Measurements from ENCODE around the gene ATP11A.
"Not testable (repeated sequence)": the region's sequence is repeated elsewhere in the genome, so short reads cannot be mapped to it uniquely, and the experiment has no call there.

Gene ATP11A

GRCh38 chr13:112826565-112826964 lies 136.7 kb downstream of the ATP11A start:
- DNase-seq = no peak

- DNase-seq = no peak
These were observed 138.4 kb downstream of the ATP11A start for GRCh38 chr13:112828082-112828699.

GRCh38 chr13:112828756-112829155 lies 138.9 kb downstream of the ATP11A start:
- no peak for DNase-seq

GRCh38 chr13:112831196-112831595 lies 141.4 kb downstream of the ATP11A start:
- no peak for DNase-seq

GRCh38 chr13:112831801-112832200 lies 142.0 kb downstream of the ATP11A start:
- no peak for DNase-seq

GRCh38 chr13:112832811-112833210 lies 143.0 kb downstream of the ATP11A start:
- DNase-seq = no peak

- DNase-seq = no peak
These were observed 143.9 kb downstream of the ATP11A start for GRCh38 chr13:112833551-112834257.

GRCh38 chr13:112835344-112835743 lies 145.5 kb downstream of the ATP11A start:
- no peak for DNase-seq

- DNase-seq = no peak
These were observed 146.0 kb downstream of the ATP11A start for GRCh38 chr13:112835796-112836195.

GRCh38 chr13:112836940-112837339 lies 147.1 kb downstream of the ATP11A start:
- no peak for DNase-seq

- DNase-seq = no peak
These were observed 147.7 kb downstream of the ATP11A start for GRCh38 chr13:112837371-112838037.

GRCh38 chr13:112838038-112838841 lies 148.4 kb downstream of the ATP11A start:
- DNase-seq = no peak

GRCh38 chr13:112838842-112839117 lies 148.9 kb downstream of the ATP11A start:
- DNase-seq = no peak

- no peak for DNase-seq
These were observed 149.7 kb downstream of the ATP11A start for GRCh38 chr13:112839356-112840105.

GRCh38 chr13:112840472-112841302 lies 150.8 kb downstream of the ATP11A start:
- DNase-seq = no peak

- not testable (repeated sequence) for DNase-seq
These were observed 151.6 kb downstream of the ATP11A start for GRCh38 chr13:112841303-112842015.

GRCh38 chr13:112842343-112842856 lies 152.6 kb downstream of the ATP11A start:
- DNase-seq = no peak

GRCh38 chr13:112842931-112843391 lies 153.1 kb downstream of the ATP11A start:
- no peak for DNase-seq

GRCh38 chr13:112843392-112844111 lies 153.7 kb downstream of the ATP11A start:
- DNase-seq = no peak

GRCh38 chr13:112844411-112844810 lies 154.6 kb downstream of the ATP11A start:
- DNase-seq = no peak

Measured in NCI-H2029 (cell line).